GM10248 (cell line): ENCODE data around the gene ROR2.

Experiments used
- CTCF ChIA-PET: fragments of 300-600 bp; sonication (Branson Sonifier 250); formaldehyde crosslinking; extraction: SDS; loops from one replicate; lab custom pipeline; 2021; ENCODE audit warnings: antibody characterized with exemption; lab: Yijun Ruan, JAX
- POLR2A ChIA-PET: fragments of 350-650 bp; sonication (Branson Sonifier 250); formaldehyde crosslinking; extraction: SDS; loops from one replicate; lab custom pipeline; 2020; ENCODE audit warnings: antibody characterized with exemption; lab: Yijun Ruan, JAX
- DNase-seq: peaks from one replicate; pipeline ENCODE4 v3.0.0; 2012; ENCODE audit errors: extremely low spot score
- TF ChIP-seq, protein P1 (sequence below): IDR thresholded peaks from 2 replicates; pipeline ENCODE4 v1.5.1; 2012; ENCODE audit warnings: mild to moderate bottlenecking, low read depth; ENCODE audit errors: extremely low read depth, missing control alignments, control extremely low read depth

Gene ROR2

DNA sequence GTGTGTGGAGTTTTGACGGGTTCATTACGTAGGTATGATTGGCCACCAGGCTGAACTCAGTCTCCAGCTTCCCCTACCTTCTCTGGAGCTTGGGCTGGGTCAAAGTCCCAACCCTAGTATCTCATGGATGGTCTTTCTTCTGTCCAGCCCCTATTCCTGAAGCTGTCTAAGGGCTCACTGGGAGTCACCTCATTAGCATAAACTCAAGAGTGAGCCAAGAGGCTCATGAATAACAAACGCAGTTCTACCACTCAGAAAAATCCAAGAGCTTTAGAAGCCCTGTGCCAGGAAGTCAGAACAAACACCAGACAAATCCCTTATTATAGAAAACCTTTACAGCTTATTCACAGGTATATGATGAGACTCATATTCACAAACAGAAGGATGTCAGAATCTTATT is 346.1 kb downstream of the ROR2 start:
- TF ChIP-seq, protein P1, sequence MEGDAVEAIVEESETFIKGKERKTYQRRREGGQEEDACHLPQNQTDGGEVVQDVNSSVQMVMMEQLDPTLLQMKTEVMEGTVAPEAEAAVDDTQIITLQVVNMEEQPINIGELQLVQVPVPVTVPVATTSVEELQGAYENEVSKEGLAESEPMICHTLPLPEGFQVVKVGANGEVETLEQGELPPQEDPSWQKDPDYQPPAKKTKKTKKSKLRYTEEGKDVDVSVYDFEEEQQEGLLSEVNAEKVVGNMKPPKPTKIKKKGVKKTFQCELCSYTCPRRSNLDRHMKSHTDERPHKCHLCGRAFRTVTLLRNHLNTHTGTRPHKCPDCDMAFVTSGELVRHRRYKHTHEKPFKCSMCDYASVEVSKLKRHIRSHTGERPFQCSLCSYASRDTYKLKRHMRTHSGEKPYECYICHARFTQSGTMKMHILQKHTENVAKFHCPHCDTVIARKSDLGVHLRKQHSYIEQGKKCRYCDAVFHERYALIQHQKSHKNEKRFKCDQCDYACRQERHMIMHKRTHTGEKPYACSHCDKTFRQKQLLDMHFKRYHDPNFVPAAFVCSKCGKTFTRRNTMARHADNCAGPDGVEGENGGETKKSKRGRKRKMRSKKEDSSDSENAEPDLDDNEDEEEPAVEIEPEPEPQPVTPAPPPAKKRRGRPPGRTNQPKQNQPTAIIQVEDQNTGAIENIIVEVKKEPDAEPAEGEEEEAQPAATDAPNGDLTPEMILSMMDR: no peak
- POLR2A ChIA-PET: no interaction called here
- CTCF ChIA-PET: interaction anchor here (1.4 kb wide), 1 partner anchor 14 kb away, joined by 3 read pairs; no protein-coding TSS in a partner anchor
- DNase-seq: no peak

DNA sequence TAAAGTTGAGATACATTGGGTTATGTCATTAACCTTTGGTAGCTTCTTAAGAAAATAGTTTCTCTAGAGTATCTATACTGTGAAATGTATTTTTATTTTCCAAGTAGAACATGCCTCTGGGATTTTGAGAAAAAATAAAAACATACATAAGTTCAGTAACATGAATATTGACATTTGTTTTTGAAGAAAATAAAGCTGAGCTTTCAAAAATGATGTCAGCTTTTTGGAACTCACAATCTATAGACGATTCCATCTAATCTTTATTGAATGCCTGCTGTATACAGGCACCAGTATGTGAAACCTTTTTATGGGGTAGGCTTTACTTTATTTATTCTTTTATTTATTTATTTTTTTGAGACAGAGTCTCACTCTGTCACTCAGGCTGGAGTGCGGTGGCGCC is 350.5 kb downstream of the ROR2 start:
- ChIA-PET POLR2A (no interaction called here), CTCF (no interaction called here)
- no peak for DNase-seq
- TF ChIP-seq, protein P1: no peak

DNA sequence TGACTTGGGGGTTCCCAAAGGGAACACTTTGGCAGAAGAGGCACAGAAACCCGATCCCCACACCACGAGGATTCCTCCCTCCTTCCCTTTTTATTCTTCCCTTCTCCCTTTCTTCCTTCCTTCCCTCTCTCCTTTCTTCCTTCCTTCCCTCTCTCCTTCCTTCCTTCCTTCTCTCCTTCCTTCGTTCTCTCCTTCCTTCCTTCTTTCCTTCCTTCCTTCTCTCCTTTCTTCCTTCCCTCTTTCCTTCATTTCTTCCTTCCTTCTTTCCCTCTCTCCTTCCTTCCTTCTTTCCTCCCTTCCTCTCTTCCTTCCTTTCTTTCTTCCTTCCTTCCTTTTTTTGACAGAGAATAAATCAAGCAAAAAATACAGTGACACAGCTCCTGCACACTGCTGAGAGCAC is 358.4 kb downstream of the ROR2 start:
- DNase-seq: no peak
- TF ChIP-seq, protein P1: no peak
- ChIA-PET CTCF (no interaction called here), POLR2A (no interaction called here)

DNA sequence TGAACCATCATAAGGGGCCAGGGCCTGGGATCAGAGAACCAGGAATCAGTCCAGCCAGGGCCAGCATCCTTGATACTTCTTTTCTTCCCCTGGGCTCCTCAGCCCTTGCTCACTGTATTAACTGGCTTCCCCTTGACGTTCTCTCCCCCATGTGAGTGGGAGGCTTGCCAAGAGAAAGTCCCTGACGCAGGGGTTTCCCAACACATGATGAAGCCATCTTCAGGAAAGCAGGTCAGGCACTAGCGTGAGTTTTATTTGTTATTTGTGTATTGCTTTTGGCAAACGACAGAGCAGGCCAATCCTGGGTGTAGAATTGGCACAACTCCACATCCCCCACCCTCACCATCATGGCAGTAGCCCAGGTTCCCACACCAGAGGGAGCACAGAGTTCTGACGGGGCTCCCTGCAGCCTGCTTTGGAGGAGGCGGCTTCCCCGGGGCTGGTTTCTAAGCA is 360.9 kb downstream of the ROR2 start:
- peak; percentile 38 for DNase-seq
- POLR2A ChIA-PET: no interaction called here
- CTCF ChIA-PET: no interaction called here
- TF ChIP-seq, protein P1: no peak

DNA sequence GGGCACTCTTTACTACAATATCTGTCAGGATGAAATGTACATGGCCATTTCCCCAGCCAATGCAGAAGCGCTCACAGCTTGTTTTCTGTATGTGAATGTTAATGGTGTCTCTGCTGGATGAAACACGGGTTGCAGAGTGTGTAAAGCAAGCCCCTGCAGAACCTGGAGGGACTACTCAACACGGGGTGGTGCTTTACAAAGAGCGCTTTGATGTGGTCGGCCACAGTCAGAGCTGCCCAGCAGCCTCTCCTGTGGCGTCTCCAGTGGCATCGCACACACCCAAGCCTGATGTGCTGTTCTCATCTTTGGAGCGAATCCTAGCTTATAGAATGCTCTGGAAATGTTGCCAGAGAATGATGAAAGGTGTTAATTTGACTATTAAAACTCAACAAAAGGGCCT is 363.7 kb downstream of the ROR2 start:
- TF ChIP-seq, protein P1: no peak
- POLR2A ChIA-PET: no interaction called here
- no peak for DNase-seq
- CTCF ChIA-PET: no interaction called here

DNA sequence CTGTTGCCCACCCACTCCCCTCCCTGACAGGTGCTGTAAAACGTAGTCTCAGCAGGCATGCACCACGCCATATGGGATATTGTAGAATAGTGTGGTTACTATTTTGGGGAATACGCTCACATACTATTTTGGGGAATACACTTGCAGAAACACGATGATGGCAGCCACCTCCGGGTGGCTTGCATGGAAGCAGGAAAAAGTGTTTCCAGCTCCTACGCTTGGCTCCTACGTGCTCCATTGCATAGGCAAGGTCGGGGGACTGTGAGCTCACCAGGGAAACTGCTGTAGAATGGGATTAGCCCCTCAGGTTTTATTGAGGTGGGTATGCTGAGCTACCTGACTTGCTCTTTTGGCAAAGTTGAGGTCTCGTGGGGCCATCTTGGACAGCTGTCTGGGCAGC is 366.1 kb downstream of the ROR2 start:
- ChIA-PET POLR2A (no interaction called here), CTCF (no interaction called here)
- no peak for DNase-seq
- TF ChIP-seq, protein P1: no peak
